SK-N-MC (cell line): ENCODE measurements around the gene TBXA2R.

ENCODE experiments used
- DNase-seq: peaks from one replicate; pipeline ENCODE4 v3.0.0-alpha.2; 2011; ENCODE audit warnings: low read depth, low spot score
- H3K27ac ChIP-seq: fragments of 200-600 bp; sonication (generic); 2 replicates; pipeline ENCODE4 v1.5.1; 2016; ENCODE audit warnings: mixed run types
- H3K36me3 ChIP-seq: fragments of 200-600 bp; sonication (generic); 2 replicates; pipeline ENCODE4 v1.6.1; 2017; ENCODE audit warnings: antibody characterized with exemption, low read length, mixed read lengths; ENCODE audit not compliant: insufficient read depth
- H3K4me3 ChIP-seq: fragments of 200-600 bp; sonication (generic); 2 replicates; pipeline ENCODE4 v1.5.1; 2016
- H3K9ac ChIP-seq: fragments of 200-600 bp; sonication (generic); 2 replicates; pipeline ENCODE4 v1.8.0; 2017; ENCODE audit warnings: mixed run types, mixed read lengths; ENCODE audit not compliant: insufficient read length
- H3K9me3 ChIP-seq: fragments of 200-600 bp; sonication (generic); 2 replicates; pipeline ENCODE4 v1.6.1; 2017; ENCODE audit warnings: low read depth, mild to moderate bottlenecking, antibody characterized with exemption, low read length, moderate library complexity, mixed read lengths
- EZH2 ChIP-seq: fragments of 200-600 bp; sonication (generic); IDR thresholded peaks from one replicate; pipeline ENCODE4 v1.6.1; 2017; ENCODE audit warnings: antibody characterized with exemption
- FOXP2 ChIP-seq: optimal IDR thresholded peaks from 2 replicates; pipeline ENCODE3; 2011; ENCODE audit warnings: mild to moderate bottlenecking, moderate library complexity; ENCODE audit not compliant: insufficient read depth; ENCODE audit errors: extremely low read length, control extremely low read depth
- POLR2AphosphoS5 ChIP-seq: IDR thresholded peaks from 2 replicates; pipeline ENCODE4 v1.6.1; 2012; ENCODE audit warnings: mild to moderate bottlenecking, low read depth, low read length, borderline replicate concordance

The TBXA2R gene

GRCh38 chr19:3547767-3548282 is 58.9 kb downstream of the TBXA2R start:
- Histone ChIP-seq H3K36me3 (no peaks in the 10 kb centered on the region), H3K4me3 (no peak overlapping the region), H3K27ac (no peak overlapping the region), H3K9me3 (no peaks in the 10 kb centered on the region), H3K9ac (no peak overlapping the region)
- DNase-seq = no peak
- no peak for TF ChIP-seq EZH2

GRCh38 chr19:3547301-3547731 is 59.4 kb downstream of the TBXA2R start:
- TF ChIP-seq EZH2 (no peak), POLR2AphosphoS5 (no peak), FOXP2 (no peak)
- H3K9me3 ChIP-seq = no peaks in the 10 kb centered on the region
- no peak overlapping the region for H3K27ac ChIP-seq
- no peak overlapping the region for H3K9ac ChIP-seq
- no peaks in the 10 kb centered on the region for H3K36me3 ChIP-seq
- no peak overlapping the region for H3K4me3 ChIP-seq
- no peak for DNase-seq

- no peak for DNase-seq
- no peaks in the 10 kb centered on the region for H3K9me3 ChIP-seq
- H3K9ac ChIP-seq = no peak overlapping the region
- no peak overlapping the region for H3K4me3 ChIP-seq
- no peak overlapping the region for H3K27ac ChIP-seq
- TF ChIP-seq FOXP2 = no peak
- TF ChIP-seq POLR2AphosphoS5 = no peak
- no peak for TF ChIP-seq EZH2
- no peaks in the 10 kb centered on the region for H3K36me3 ChIP-seq
Observed at GRCh38 chr19:3546119-3546518, 60.6 kb downstream of the TBXA2R start.

GRCh38 chr19:3545669-3546034 is 61.0 kb downstream of the TBXA2R start:
- no peak for DNase-seq
- TF ChIP-seq POLR2AphosphoS5 (no peak), EZH2 (no peak), FOXP2 (no peak)
- Histone ChIP-seq H3K9ac (no peak overlapping the region), H3K9me3 (no peaks in the 10 kb centered on the region), H3K4me3 (no peak overlapping the region), H3K36me3 (no peaks in the 10 kb centered on the region), H3K27ac (no peak overlapping the region)

- H3K36me3 ChIP-seq = no peaks in the 10 kb centered on the region
- H3K27ac ChIP-seq = no peak overlapping the region
- no peak overlapping the region for H3K9ac ChIP-seq
- no peak for TF ChIP-seq EZH2
- no peak for TF ChIP-seq FOXP2
- TF ChIP-seq POLR2AphosphoS5 = no peak
- no peak for DNase-seq
- no peaks in the 10 kb centered on the region for H3K9me3 ChIP-seq
- H3K4me3 ChIP-seq = no peak overlapping the region
Observed at GRCh38 chr19:3544742-3545668, 61.7 kb downstream of the TBXA2R start.
